ENCODE results near the gene DSC2. TPM values are rescaled to one million over a fixed set of nuclear protein-coding genes. Genes with fewer than 3 reads are reported as not detected.

DSC2 gene
- polyA plus RNA-seq, 1 donor from 2014 or later: not detected

GRCh38 chr18:31103423-31103822 is 1.2 kb upstream of the DSC2 start:
- H3K27ac Mint-ChIP-seq: no peak overlapping the region
- peaks cover 7% of the 10 kb centered on the region for H3K27me3 Mint-ChIP-seq
- peaks cover 2 to 6% (median 6%) of the 10 kb centered on the region in 3 donors for H3K9me3 Mint-ChIP-seq
- peaks cover 3% of the 10 kb centered on the region for H3K36me3 Mint-ChIP-seq
- no peak overlapping the region for H3K4me3 Mint-ChIP-seq
- no peaks in the 10 kb centered on the region for H3K4me1 Mint-ChIP-seq

- peaks cover 7% of the 10 kb centered on the region for H3K27me3 Mint-ChIP-seq
- no peak overlapping the region for H3K27ac Mint-ChIP-seq
- H3K4me1 Mint-ChIP-seq: no peaks in the 10 kb centered on the region
- H3K4me3 Mint-ChIP-seq: no peak overlapping the region
- peaks cover 3% of the 10 kb centered on the region for H3K36me3 Mint-ChIP-seq
- H3K9me3 Mint-ChIP-seq: peaks cover 2 to 6% (median 6%) of the 10 kb centered on the region in 3 donors
Measured at GRCh38 chr18:31102941-31103340, 720 bp upstream of the DSC2 start.

GRCh38 chr18:31101183-31102024 is 817 bp downstream of the DSC2 start:
- H3K27ac Mint-ChIP-seq: no peak overlapping the region
- H3K36me3 Mint-ChIP-seq: no peaks in the 10 kb centered on the region
- no peaks in the 10 kb centered on the region for H3K4me1 Mint-ChIP-seq
- peaks cover 2 to 6% (median 6%) of the 10 kb centered on the region in 3 donors for H3K9me3 Mint-ChIP-seq
- no peak overlapping the region for H3K4me3 Mint-ChIP-seq
- H3K27me3 Mint-ChIP-seq: peaks cover 7% of the 10 kb centered on the region

GRCh38 chr18:31100436-31101182 is 1.6 kb downstream of the DSC2 start:
- H3K4me1 Mint-ChIP-seq: no peaks in the 10 kb centered on the region
- peaks cover 2 to 8% (median 6%) of the 10 kb centered on the region in 3 donors for H3K9me3 Mint-ChIP-seq
- no peak overlapping the region for H3K4me3 Mint-ChIP-seq
- H3K27ac Mint-ChIP-seq: no peak overlapping the region
- H3K36me3 Mint-ChIP-seq: no peaks in the 10 kb centered on the region
- peaks cover 7% of the 10 kb centered on the region for H3K27me3 Mint-ChIP-seq

GRCh38 chr18:31099450-31100230 is 2.6 kb downstream of the DSC2 start:
- H3K27ac Mint-ChIP-seq: no peak overlapping the region
- no peak overlapping the region for H3K4me3 Mint-ChIP-seq
- no peaks in the 10 kb centered on the region for H3K4me1 Mint-ChIP-seq
- H3K36me3 Mint-ChIP-seq: no peaks in the 10 kb centered on the region
- H3K9me3 Mint-ChIP-seq: peaks cover 6 to 15% (median 8%) of the 10 kb centered on the region in 3 donors
- H3K27me3 Mint-ChIP-seq: peaks cover 7% of the 10 kb centered on the region

- Mint-ChIP-seq H3K4me1 (no peaks in the 10 kb centered on the region), H3K27ac (no peak overlapping the region), H3K4me3 (no peak overlapping the region), H3K27me3 (peaks cover 7% of the 10 kb centered on the region), H3K36me3 (no peaks in the 10 kb centered on the region), H3K9me3 (peaks cover 6 to 15% (median 8%) of the 10 kb centered on the region in 3 donors)
Measured at GRCh38 chr18:31098878-31099277, 3.3 kb downstream of the DSC2 start.

GRCh38 chr18:31097666-31098065 is 4.6 kb downstream of the DSC2 start:
- Mint-ChIP-seq H3K4me3 (no peak overlapping the region), H3K9me3 (peaks cover 6 to 15% (median 9%) of the 10 kb centered on the region in 3 donors), H3K4me1 (no peaks in the 10 kb centered on the region), H3K27ac (no peak overlapping the region), H3K36me3 (no peaks in the 10 kb centered on the region), H3K27me3 (peaks cover 7% of the 10 kb centered on the region)

GRCh38 chr18:31093880-31094279 is 8.3 kb downstream of the DSC2 start:
- Mint-ChIP-seq H3K36me3 (no peaks in the 10 kb centered on the region), H3K27ac (no peak overlapping the region), H3K4me3 (no peak overlapping the region), H3K4me1 (no peaks in the 10 kb centered on the region), H3K27me3 (no peaks in the 10 kb centered on the region), H3K9me3 (peaks cover 0 to 26% (median 9%) of the 10 kb centered on the region in 3 donors)

- no peaks in the 10 kb centered on the region for H3K27me3 Mint-ChIP-seq
- no peaks in the 10 kb centered on the region for H3K36me3 Mint-ChIP-seq
Measured at GRCh38 chr18:31093294-31093693, 8.9 kb downstream of the DSC2 start.

GRCh38 chr18:31091350-31091749 is 10.9 kb downstream of the DSC2 start:
- H3K27me3 Mint-ChIP-seq: no peaks in the 10 kb centered on the region
- no peaks in the 10 kb centered on the region for H3K36me3 Mint-ChIP-seq
- no peaks in the 10 kb centered on the region for H3K4me1 Mint-ChIP-seq
- H3K9me3 Mint-ChIP-seq: peaks cover 0 to 26% (median 9%) of the 10 kb centered on the region in 3 donors
- H3K27ac Mint-ChIP-seq: no peak overlapping the region
- H3K4me3 Mint-ChIP-seq: no peak overlapping the region

More at GRCh38 chr18:31093294-31093693, 8.9 kb downstream of the DSC2 start:
- peaks cover 0 to 26% (median 9%) of the 10 kb centered on the region in 3 donors for H3K9me3 Mint-ChIP-seq
- no peak overlapping the region for H3K4me3 Mint-ChIP-seq
- no peaks in the 10 kb centered on the region for H3K4me1 Mint-ChIP-seq
- no peak overlapping the region for H3K27ac Mint-ChIP-seq

- H3K36me3 Mint-ChIP-seq: no peaks in the 10 kb centered on the region
- no peak overlapping the region for H3K27ac Mint-ChIP-seq
- H3K4me1 Mint-ChIP-seq: no peaks in the 10 kb centered on the region
Measured at GRCh38 chr18:31088532-31088931, 13.7 kb downstream of the DSC2 start.

GRCh38 chr18:31079973-31080372 is 22.2 kb downstream of the DSC2 start:
- Mint-ChIP-seq H3K27me3 (no peaks in the 10 kb centered on the region), H3K9me3 (peaks cover 0 to 5% (median 3%) of the 10 kb centered on the region in 3 donors), H3K27ac (no peak overlapping the region), H3K4me3 (no peak overlapping the region), H3K4me1 (no peaks in the 10 kb centered on the region), H3K36me3 (no peaks in the 10 kb centered on the region)

More at GRCh38 chr18:31088532-31088931, 13.7 kb downstream of the DSC2 start:
- Mint-ChIP-seq H3K4me3 (no peak overlapping the region), H3K9me3 (peaks cover 0 to 18% (median 4%) of the 10 kb centered on the region in 3 donors), H3K27me3 (no peaks in the 10 kb centered on the region)

- Mint-ChIP-seq H3K9me3 (peaks cover 0 to 6% (median 3%) of the 10 kb centered on the region in 3 donors), H3K36me3 (no peaks in the 10 kb centered on the region), H3K27me3 (no peaks in the 10 kb centered on the region), H3K4me1 (no peaks in the 10 kb centered on the region), H3K4me3 (no peak overlapping the region), H3K27ac (no peak overlapping the region)
Measured at GRCh38 chr18:31077878-31078277, 24.3 kb downstream of the DSC2 start.

- Mint-ChIP-seq H3K27me3 (no peaks in the 10 kb centered on the region), H3K4me1 (no peaks in the 10 kb centered on the region), H3K4me3 (no peak overlapping the region), H3K27ac (no peak overlapping the region), H3K36me3 (no peaks in the 10 kb centered on the region), H3K9me3 (peaks cover 0 to 4% (median 0%) of the 10 kb centered on the region in 3 donors)
Measured at GRCh38 chr18:31072175-31072574, 30.0 kb downstream of the DSC2 start.

- no peaks in the 10 kb centered on the region for H3K27me3 Mint-ChIP-seq
- peaks cover 0 to 4% (median 0%) of the 10 kb centered on the region in 3 donors for H3K9me3 Mint-ChIP-seq
- no peak overlapping the region for H3K4me3 Mint-ChIP-seq
- no peak overlapping the region for H3K27ac Mint-ChIP-seq
- H3K4me1 Mint-ChIP-seq: no peaks in the 10 kb centered on the region
- no peaks in the 10 kb centered on the region for H3K36me3 Mint-ChIP-seq
Measured at GRCh38 chr18:31070206-31070605, 32.0 kb downstream of the DSC2 start.
